GM23338 (cell line): ENCODE data around the gene CTNNA2. TPM values are rescaled to one million over a fixed set of nuclear protein-coding genes. Genes with fewer than 3 reads are reported as not detected.

Experiments used
- ATAC-seq: fragments of 200-7000 bp; cut with Tn5 transposase; 3 replicates; pipeline ENCODE4 v1.9.1; 2020
- DNase-seq: peaks from one replicate; pipeline ENCODE4 v3.0.0-alpha.2; 2015; ENCODE audit warnings: low spot score
- H2AFZ ChIP-seq: fragments of 200-600 bp; sonication (generic); 2 replicates; pipeline ENCODE4 v1.8.0; 2016; ENCODE audit warnings: antibody characterized with exemption, mild to moderate bottlenecking, moderate library complexity
- H3F3A ChIP-seq: fragments of 200-600 bp; sonication (generic); replicated peaks from 2 replicates; pipeline ENCODE4 v1.8.0; 2017; ENCODE audit warnings: antibody characterized with exemption, mixed run types, low read depth
- H3K27ac ChIP-seq: fragments of 200-600 bp; sonication (generic); 2 replicates; pipeline ENCODE4 v1.6.1; 2016; ENCODE audit warnings: low read depth
- H3K27me3 ChIP-seq: fragments of 200-600 bp; sonication (generic); 2 replicates; pipeline ENCODE4 v1.8.0; 2016; ENCODE audit warnings: mild to moderate bottlenecking, mixed run types, moderate library complexity; ENCODE audit not compliant: insufficient read depth
- H3K36me3 ChIP-seq: fragments of 200-600 bp; sonication (generic); 2 replicates; pipeline ENCODE4 v1.8.0; 2016; ENCODE audit warnings: mild to moderate bottlenecking; ENCODE audit not compliant: insufficient read depth
- H3K4me1 ChIP-seq: fragments of 200-600 bp; sonication (generic); 2 replicates; pipeline ENCODE4 v1.8.0; 2016; ENCODE audit warnings: mild to moderate bottlenecking, moderate library complexity; ENCODE audit not compliant: insufficient read depth
- H3K4me2 ChIP-seq: fragments of 200-600 bp; sonication (generic); 2 replicates; pipeline ENCODE4 v1.7.1; 2017; ENCODE audit warnings: mixed run types
- H3K4me3 ChIP-seq: fragments of 200-600 bp; sonication (generic); 2 replicates; pipeline ENCODE4 v1.6.1; 2016; ENCODE audit warnings: mixed run types
- H3K79me2 ChIP-seq: fragments of 200-600 bp; sonication (generic); replicated peaks from 2 replicates; pipeline ENCODE4 v1.8.0; 2017; ENCODE audit warnings: mild to moderate bottlenecking; ENCODE audit not compliant: insufficient read depth
- H3K9me2 ChIP-seq: fragments of 200-600 bp; sonication (generic); 2 replicates; pipeline ENCODE4 v1.8.0; 2017; ENCODE audit not compliant: insufficient read depth
- H4K20me1 ChIP-seq: fragments of 200-600 bp; sonication (generic); replicated peaks from 2 replicates; pipeline ENCODE4 v1.8.0; 2017; ENCODE audit warnings: mild to moderate bottlenecking; ENCODE audit not compliant: insufficient read depth
- H3K27ac Mint-ChIP-seq: 2 replicates; pipeline ENCODE4 v1.8.0; 2020; ENCODE audit warnings: inconsistent platforms, mild to moderate bottlenecking, moderate library complexity, mixed read lengths
- H3K27me3 Mint-ChIP-seq: 3 replicates; pipeline ENCODE4 v1.8.0; 2022; ENCODE audit warnings: low read depth, mild to moderate bottlenecking, moderate library complexity, mixed read lengths, inconsistent platforms; ENCODE audit not compliant: insufficient read depth, poor library complexity
- H3K36me3 Mint-ChIP-seq: 3 replicates; pipeline ENCODE4 v1.8.0; 2021; ENCODE audit warnings: low read depth, mild to moderate bottlenecking, inconsistent platforms, moderate library complexity, mixed read lengths
- H3K4me1 Mint-ChIP-seq: 3 replicates; pipeline ENCODE4 v1.8.0; 2020; ENCODE audit warnings: mild to moderate bottlenecking, inconsistent platforms, mixed read lengths
- H3K4me3 Mint-ChIP-seq: 3 replicates; pipeline ENCODE4 v1.8.0; 2021; ENCODE audit warnings: moderate library complexity, mild to moderate bottlenecking, inconsistent platforms, mixed read lengths
- H3K9me3 Mint-ChIP-seq: 3 replicates; pipeline ENCODE4 v1.8.0; 2020; ENCODE audit warnings: moderate library complexity, mild to moderate bottlenecking, inconsistent platforms, mixed read lengths
- CREB1 ChIP-seq: fragments of 250-450 bp; sonication (Bioruptor Pico); IDR thresholded peaks from 2 replicates; pipeline ENCODE4 v1.5.0; 2020; ENCODE audit warnings: low read depth, mild to moderate bottlenecking, moderate library complexity
- CTCF ChIP-seq, 2 experiments: fragments of 200-600 bp in 1 of 2; sonication (generic) in 1 of 2; conservative IDR thresholded peaks; 2 replicates each; pipeline versions ENCODE4 v1.5.1 to v1.6.1; 2016 to 2017; ENCODE audit warnings: antibody characterized with exemption in 2 of 2, low read depth in 2 of 2, mild to moderate bottlenecking in 2 of 2, moderate library complexity in 1 of 2
- ETS1 ChIP-seq: IDR thresholded peaks from 2 replicates; pipeline ENCODE4 v1.6.1; 2016; ENCODE audit warnings: antibody characterized with exemption
- EZH2 ChIP-seq: fragments of 200-600 bp; sonication (generic); IDR thresholded peaks from one replicate; pipeline ENCODE4 v1.8.0; 2017; ENCODE audit warnings: antibody characterized with exemption, mild to moderate bottlenecking, low read depth; ENCODE audit not compliant: unreplicated experiment
- EZH2phosphoT487 ChIP-seq: fragments of 200-600 bp; sonication (generic); IDR thresholded peaks from one replicate; pipeline ENCODE4 v1.8.1; 2018; ENCODE audit warnings: antibody characterized with exemption; ENCODE audit not compliant: unreplicated experiment
- JUNB ChIP-seq: IDR thresholded peaks from one replicate; pipeline ENCODE4 v1.6.1; 2016; ENCODE audit warnings: antibody characterized with exemption; ENCODE audit not compliant: unreplicated experiment
- NANOG ChIP-seq: IDR thresholded peaks from 2 replicates; pipeline ENCODE4 v1.6.1; 2016; ENCODE audit warnings: antibody characterized with exemption, borderline replicate concordance
- POLR2AphosphoS5 ChIP-seq: IDR thresholded peaks from 2 replicates; pipeline ENCODE4 v1.6.1; 2016; ENCODE audit warnings: antibody characterized with exemption, low read depth
- REST ChIP-seq: IDR thresholded peaks from one replicate; pipeline ENCODE4 v1.6.1; 2018; ENCODE audit warnings: antibody characterized with exemption; ENCODE audit not compliant: unreplicated experiment
- STAT1 ChIP-seq: IDR thresholded peaks from one replicate; pipeline ENCODE4 v1.6.1; 2016; ENCODE audit warnings: antibody characterized with exemption; ENCODE audit not compliant: unreplicated experiment
- ZNF114 ChIP-seq: fragments of 250-450 bp; sonication (Bioruptor Pico); IDR thresholded peaks from 2 replicates; pipeline ENCODE4 v1.5.0; 2020; ENCODE audit warnings: mild to moderate bottlenecking, moderate library complexity
- ZNF331 ChIP-seq: fragments of 250-450 bp; sonication (Bioruptor Pico); IDR thresholded peaks from 2 replicates; pipeline ENCODE4 v1.5.0; 2020; ENCODE audit warnings: low read depth, mild to moderate bottlenecking, moderate library complexity
- ZNF462 ChIP-seq: fragments of 250-450 bp; sonication (Bioruptor Pico); IDR thresholded peaks from 2 replicates; pipeline ENCODE4 v1.5.0; 2020; ENCODE audit warnings: mild to moderate bottlenecking, moderate library complexity
- polyA plus RNA-seq: library from polyadenylated mRNA; unstranded; fragments of >200 nt; fragmentation: Nextera tagmentation; extraction: Ambion mirVana; gene quantifications from 2 replicates; pipeline ENCODE4 v1.2.1, GENCODE V29; 2016
- total RNA-seq: library from RNA; depleted of rRNA; stranded (reverse); fragments of >200 nt; shearing (Covaris generic); gene quantifications from 2 replicates; pipeline ENCODE4 v1.2.3, GENCODE V29; 2014

Gene CTNNA2
- total and polyA plus RNA-seq, 2 experiments from 2014 or later, result 6.4 to 15.6 TPM

GRCh38 chr2:79960035-79960434 lies 447.2 kb downstream of the CTNNA2 start:
- Histone ChIP-seq H3K4me3 (no peak overlapping the region), H3K4me1 (no peaks in the 10 kb centered on the region), H3K4me2 (no peak overlapping the region), H3F3A (no peaks in the 10 kb centered on the region), H3K79me2 (no peaks in the 10 kb centered on the region), H4K20me1 (no peaks in the 10 kb centered on the region), H3K27ac (no peak overlapping the region), H3K36me3 (no peaks in the 10 kb centered on the region), H3K9me2 (0 out of 2 replicates have a peak, but pooled peaks cover 2% of the 10 kb centered on the region), H3K27me3 (no peaks in the 10 kb centered on the region), H2AFZ (no peak overlapping the region)
- no peak overlapping the region for H3K4me3 Mint-ChIP-seq
- ATAC-seq, result no peak
- H3K4me1 Mint-ChIP-seq, result peaks cover 12% of the 10 kb centered on the region
- H3K9me3 Mint-ChIP-seq, result no peaks in the 10 kb centered on the region
- no peak overlapping the region for H3K27ac Mint-ChIP-seq
- no peaks in the 10 kb centered on the region for H3K27me3 Mint-ChIP-seq
- H3K36me3 Mint-ChIP-seq, result no peaks in the 10 kb centered on the region
- TF ChIP-seq NANOG (no peak), CTCF (conservative IDR thresholded peaks at IDR 0.05; ENCODE audit: low read depth in 2 of 2) (no peak), ZNF331 (CRISPR knock-in tag) (no peak), CREB1 (CRISPR knock-in tag) (no peak), ZNF462 (CRISPR knock-in tag) (no peak), STAT1 (no peak), POLR2AphosphoS5 (no peak), REST (no peak), ETS1 (no peak), EZH2phosphoT487 (no peak), ZNF114 (CRISPR knock-in tag) (no peak), JUNB (no peak), EZH2 (no peak)
- no peak for DNase-seq
